ENCODE results near the gene CD82.
"Not testable (repeated sequence)": the region's sequence is repeated elsewhere in the genome, so short reads cannot be mapped to it uniquely, and the experiment has no call there.

Gene CD82

DNA sequence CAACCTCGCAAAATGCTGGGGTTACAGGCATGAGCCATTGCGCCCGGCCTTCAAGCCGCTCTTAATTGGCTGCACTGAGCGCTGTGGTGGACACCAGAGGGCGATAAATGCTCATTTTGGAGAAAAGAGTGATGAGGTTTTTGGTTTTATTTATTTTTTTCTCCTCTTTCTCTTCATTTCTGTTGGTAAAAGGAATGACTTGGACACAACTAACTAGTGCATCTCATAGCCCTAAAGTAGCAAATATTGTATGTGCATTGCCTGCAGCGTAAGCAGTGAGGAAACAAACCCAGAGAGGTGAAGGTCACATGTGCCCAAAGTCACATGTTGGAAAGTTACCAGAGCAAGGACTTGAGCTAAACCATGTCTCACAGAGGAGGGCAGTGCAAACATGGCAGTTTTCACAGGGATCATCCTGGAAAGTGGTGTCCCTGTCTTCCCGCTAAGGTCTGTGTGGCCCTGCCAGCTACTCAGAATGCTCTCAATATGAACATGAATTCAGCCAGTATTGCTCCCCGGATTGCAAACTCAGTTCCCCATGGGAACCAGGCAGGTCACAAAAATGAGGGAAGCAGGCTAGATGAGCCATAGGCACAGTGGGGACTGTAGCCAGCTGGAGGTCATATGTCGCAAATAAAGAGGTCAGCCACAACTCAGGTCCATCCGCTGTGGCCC is 8.6 kb upstream of the CD82 start:
- CTCF ChIA-PET = interaction anchor here (0.6 to 19.3 kb wide), 44 partner anchors 9 to 716 kb away, joined by 3 to 995 read pairs (median 4); partner anchors contain the start of gene CD82
- POLR2A ChIA-PET = interaction anchor here (0.5 to 0.7 kb wide), 2 partner anchors 39 to 60 kb away, joined by 3 to 4 read pairs; no protein-coding TSS in a partner anchor
- TF ChIP-seq, protein P1, sequence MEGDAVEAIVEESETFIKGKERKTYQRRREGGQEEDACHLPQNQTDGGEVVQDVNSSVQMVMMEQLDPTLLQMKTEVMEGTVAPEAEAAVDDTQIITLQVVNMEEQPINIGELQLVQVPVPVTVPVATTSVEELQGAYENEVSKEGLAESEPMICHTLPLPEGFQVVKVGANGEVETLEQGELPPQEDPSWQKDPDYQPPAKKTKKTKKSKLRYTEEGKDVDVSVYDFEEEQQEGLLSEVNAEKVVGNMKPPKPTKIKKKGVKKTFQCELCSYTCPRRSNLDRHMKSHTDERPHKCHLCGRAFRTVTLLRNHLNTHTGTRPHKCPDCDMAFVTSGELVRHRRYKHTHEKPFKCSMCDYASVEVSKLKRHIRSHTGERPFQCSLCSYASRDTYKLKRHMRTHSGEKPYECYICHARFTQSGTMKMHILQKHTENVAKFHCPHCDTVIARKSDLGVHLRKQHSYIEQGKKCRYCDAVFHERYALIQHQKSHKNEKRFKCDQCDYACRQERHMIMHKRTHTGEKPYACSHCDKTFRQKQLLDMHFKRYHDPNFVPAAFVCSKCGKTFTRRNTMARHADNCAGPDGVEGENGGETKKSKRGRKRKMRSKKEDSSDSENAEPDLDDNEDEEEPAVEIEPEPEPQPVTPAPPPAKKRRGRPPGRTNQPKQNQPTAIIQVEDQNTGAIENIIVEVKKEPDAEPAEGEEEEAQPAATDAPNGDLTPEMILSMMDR (IDR thresholded peaks at IDR 0.05; ENCODE audit: insufficient read depth, low read length, missing control alignments) = peak; percentile 75
- no peak overlapping the region for H3K4me3 ChIP-seq (ENCODE audit: low read depth, low read length)
- DNase-seq (ENCODE audit: low read depth, low spot score) = no peak

DNA sequence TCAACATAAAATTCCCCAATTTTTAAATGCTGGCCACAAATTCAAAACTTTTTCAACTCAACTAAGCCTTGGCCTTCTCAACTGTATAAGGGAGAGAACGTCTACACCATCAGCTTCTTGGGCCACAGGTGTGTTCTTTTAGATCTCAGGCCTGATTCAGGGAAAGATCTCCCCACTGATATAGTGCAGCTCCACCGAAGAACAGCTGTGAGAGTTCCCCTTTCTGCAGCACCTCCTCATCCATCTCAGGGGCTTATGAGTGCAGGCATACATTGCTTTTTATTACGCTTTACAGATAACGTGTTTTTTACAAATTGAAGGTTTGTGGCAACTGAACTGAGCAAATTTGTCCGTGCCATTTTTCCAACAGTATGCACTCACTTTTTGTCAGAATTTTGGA is 8.0 kb upstream of the CD82 start:
- TF ChIP-seq, protein P1 (IDR thresholded peaks at IDR 0.05; ENCODE audit: insufficient read depth, low read length, missing control alignments) = no peak
- H3K4me3 ChIP-seq (ENCODE audit: low read depth, low read length) = no peak overlapping the region
- POLR2A ChIA-PET = interaction anchor here (0.5 to 0.7 kb wide), 2 partner anchors 39 to 60 kb away, joined by 3 to 4 read pairs; no protein-coding TSS in a partner anchor
- DNase-seq (ENCODE audit: low read depth, low spot score) = no peak
- CTCF ChIA-PET = interaction anchor here (0.6 to 19.3 kb wide), 39 partner anchors 8 to 545 kb away, joined by 3 to 995 read pairs (median 4); partner anchors contain the start of gene CD82

DNA sequence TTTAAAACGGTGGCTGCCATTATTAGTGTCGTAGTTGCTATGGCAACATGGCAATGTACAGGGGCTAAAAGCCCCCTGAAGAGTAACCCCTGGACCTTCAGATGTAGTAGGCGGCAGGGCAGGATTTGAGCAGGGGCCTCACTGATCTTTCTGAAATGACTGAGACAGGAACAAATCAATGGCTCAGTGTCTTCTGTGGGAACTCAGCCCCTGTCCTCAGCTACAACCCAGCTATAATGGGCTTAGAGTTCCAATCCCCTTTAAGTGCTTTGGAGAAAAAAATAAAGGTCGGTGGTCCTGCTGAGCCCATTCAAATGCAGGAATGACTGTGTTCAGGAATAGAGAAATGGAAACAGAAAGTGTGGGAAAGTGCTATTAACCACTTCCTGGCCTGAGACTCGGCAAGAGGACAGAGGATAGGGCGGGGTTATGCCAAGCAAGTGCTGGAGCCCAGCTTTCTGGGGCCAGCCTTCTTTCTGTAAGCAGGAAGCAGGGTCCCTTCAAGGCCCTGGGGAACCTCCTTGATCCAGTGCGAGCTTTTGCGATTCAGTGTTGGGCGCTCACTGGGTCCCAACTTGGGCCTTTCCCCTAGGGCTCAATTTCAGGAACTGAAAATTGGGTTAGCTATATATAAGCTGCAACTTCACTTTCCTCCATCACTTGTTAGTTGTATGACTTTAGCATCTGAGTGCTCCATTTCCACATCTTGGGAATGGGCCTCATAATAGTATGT is 6.1 kb upstream of the CD82 start:
- TF ChIP-seq, protein P1 (IDR thresholded peaks at IDR 0.05; ENCODE audit: insufficient read depth, low read length, missing control alignments) = no peak
- no peak for DNase-seq (ENCODE audit: low read depth, low spot score)
- H3K4me3 ChIP-seq (ENCODE audit: low read depth, low read length) = no peak overlapping the region
- ChIA-PET CTCF (interaction anchor here (0.8 to 19.3 kb wide), 10 partner anchors 9 to 455 kb away, joined by 3 to 995 read pairs (median 4); no protein-coding TSS in a partner anchor), POLR2A (no interaction called here)

DNA sequence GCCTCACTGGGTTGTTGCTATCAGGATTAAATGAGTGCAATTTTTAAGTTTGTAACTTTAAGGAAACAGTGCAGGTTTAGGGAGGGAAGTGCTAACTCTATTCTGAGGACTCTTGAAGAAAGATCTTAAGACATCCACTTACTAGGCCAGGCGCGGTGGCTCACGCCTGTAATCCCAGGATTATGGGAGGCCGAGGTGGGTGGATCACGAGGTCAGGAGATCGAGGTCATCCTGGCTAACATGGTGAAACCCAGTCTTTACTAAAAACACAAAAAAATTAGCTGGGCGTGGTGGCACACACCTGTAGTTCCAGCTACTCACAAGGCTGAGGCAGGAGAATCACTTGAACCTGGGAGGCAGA is 5.5 kb upstream of the CD82 start:
- POLR2A ChIA-PET; H3K4me3 ChIP-seq (ENCODE audit: low read depth, low read length); DNase-seq (ENCODE audit: low read depth, low spot score): not testable (repeated sequence)
- CTCF ChIA-PET = interaction anchor here (0.8 to 19.3 kb wide), 7 partner anchors 8 to 367 kb away, joined by 3 to 995 read pairs (median 5); no protein-coding TSS in a partner anchor

DNA sequence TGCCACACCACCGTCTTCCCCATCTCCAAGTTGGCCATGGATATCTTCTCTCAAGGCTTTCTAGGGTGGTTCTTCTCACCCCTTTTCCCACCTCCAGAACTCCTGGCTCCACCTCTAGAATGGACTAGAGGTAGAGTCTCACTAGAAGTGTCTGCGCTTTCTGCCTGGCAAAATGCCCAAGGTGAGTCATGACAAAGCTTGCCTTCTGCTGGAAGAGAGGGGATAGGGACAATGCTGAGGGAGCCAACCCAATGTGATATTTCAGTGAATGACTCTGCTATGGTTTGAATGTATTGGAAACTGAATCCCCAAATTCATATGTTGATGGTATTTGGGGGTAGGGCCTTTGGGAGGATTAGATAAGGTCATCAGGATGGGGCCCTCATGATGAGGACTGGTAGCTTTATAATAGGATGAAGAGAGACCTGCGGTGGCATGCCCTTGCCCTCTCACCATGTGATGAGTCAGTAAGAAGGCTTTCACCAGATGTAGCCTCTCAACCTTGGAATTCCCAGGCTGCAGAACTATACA is 4.1 kb upstream of the CD82 start:
- TF ChIP-seq, protein P1 (IDR thresholded peaks at IDR 0.05; ENCODE audit: insufficient read depth, low read length, missing control alignments) = no peak
- POLR2A ChIA-PET = no interaction called here
- CTCF ChIA-PET = interaction anchor here (0.8 to 19.3 kb wide), 6 partner anchors 9 to 366 kb away, joined by 3 to 995 read pairs (median 4); no protein-coding TSS in a partner anchor
- no peak for DNase-seq (ENCODE audit: low read depth, low spot score)
- no peak overlapping the region for H3K4me3 ChIP-seq (ENCODE audit: low read depth, low read length)

DNA sequence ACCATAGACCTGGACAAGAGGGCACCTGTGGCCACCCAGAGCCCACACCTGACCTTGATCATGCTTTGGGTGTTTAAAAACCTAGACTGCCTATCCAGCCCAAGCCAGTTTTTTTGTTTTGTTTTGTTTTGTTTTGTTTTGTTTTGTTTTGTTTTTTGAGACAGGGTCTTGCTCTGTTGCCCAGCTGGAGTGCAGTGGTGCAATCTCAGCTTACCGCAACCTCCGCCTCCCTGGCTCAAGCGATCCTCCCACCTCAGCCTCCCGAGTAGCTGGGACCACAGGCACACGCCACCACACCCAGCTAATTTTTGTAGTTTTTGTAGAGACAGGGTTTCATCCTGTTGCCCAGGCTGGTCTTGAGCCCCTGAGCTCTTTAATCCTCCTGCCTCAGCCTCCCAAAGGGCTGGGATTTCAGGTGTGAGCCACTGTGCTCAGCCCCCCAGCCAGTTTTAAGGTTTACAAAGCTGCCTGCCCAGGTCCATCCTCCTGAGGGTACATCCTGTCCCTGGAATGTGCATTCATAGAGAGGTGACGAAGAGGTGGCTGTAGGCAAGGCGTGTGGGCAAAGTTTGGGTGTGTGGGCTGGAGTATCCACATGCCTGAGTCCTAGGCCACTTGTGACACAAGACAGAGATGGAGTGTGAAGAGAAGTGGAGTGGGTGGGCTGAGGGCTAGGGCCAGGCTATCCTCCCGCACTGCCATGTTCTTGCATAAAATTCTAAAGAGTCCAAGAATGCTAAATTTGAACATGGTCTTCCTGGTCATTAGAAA is 3.3 kb upstream of the CD82 start:
- no peak for DNase-seq (ENCODE audit: low read depth, low spot score)
- POLR2A ChIA-PET = no interaction called here
- CTCF ChIA-PET = interaction anchor here (0.8 to 19.3 kb wide), 5 partner anchors 10 to 365 kb away, joined by 3 to 995 read pairs (median 6); no protein-coding TSS in a partner anchor
- TF ChIP-seq, protein P1 (IDR thresholded peaks at IDR 0.05; ENCODE audit: insufficient read depth, low read length, missing control alignments) = no peak
- H3K4me3 ChIP-seq (ENCODE audit: low read depth, low read length) = no peak overlapping the region
